ENCODE results near the gene SHC4.

Gene SHC4

GRCh38 chr15:48806151-48806550 lies 157.6 kb downstream of the SHC4 start:
- peak; percentile 54 to 72 for DNase-seq (ENCODE audit: low read depth in 2 of 2)
- no peak overlapping the region for H3K4me3 ChIP-seq (replicated peaks in 1 of 2; ENCODE audit: low read depth in 2 of 2, low read length in 2 of 2)
- no peak for TF ChIP-seq CTCF (IDR thresholded peaks at IDR 0.05; ENCODE audit: low read depth, low read length)

GRCh38 chr15:48805591-48805990 lies 158.1 kb downstream of the SHC4 start:
- peak in 1 of 2 donors; percentile 52 for DNase-seq (ENCODE audit: low read depth in 2 of 2)
- H3K4me3 ChIP-seq (replicated peaks in 1 of 2; ENCODE audit: low read depth in 2 of 2, low read length in 2 of 2): no peak overlapping the region
- no peak for TF ChIP-seq CTCF (IDR thresholded peaks at IDR 0.05; ENCODE audit: low read depth, low read length)

DNA sequence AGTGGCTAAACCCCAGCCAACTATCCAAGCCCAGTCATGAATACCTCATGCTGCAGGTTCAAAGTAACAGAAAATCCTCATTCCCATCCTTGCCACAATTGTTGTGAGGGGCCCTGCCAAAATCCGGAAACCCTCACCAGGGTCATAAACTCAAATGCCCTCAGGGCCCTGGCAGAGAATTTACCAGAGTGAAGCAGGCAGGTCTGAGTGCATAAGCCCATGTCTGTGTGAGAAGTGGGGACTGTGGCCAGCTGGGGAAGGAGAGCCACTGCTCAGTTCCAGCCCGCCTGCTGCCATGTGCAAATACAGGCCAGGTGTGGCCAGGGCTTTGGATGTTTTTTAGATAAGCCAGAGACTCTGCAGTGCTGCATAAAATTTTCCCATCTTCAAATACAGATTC lies 159.8 kb downstream of the SHC4 start:
- TF ChIP-seq CTCF (IDR thresholded peaks at IDR 0.05; ENCODE audit: low read depth, low read length): no peak
- DNase-seq (ENCODE audit: low read depth in 2 of 2): no peak
- no peak overlapping the region for H3K4me3 ChIP-seq (replicated peaks in 1 of 2; ENCODE audit: low read depth in 2 of 2, low read length in 2 of 2)

DNA sequence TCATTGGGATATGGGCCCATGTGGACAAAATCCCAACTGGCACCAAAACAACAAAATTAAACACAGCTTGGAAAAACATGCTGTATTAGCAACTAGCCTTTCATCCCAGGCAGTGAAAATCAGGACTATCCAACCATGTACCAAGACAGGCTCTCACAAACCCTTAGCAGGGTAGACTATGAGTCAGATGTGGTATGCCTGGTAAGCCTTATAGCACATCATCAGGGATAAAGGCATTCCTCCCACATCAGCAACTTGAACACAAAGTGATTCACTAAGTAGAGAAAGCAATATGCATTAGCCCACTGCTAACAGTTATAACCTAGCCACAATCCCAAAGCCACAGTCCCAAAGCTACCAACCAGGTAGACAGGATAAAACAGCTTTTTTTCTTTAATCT lies 160.9 kb downstream of the SHC4 start:
- no peak overlapping the region for H3K4me3 ChIP-seq (replicated peaks in 1 of 2; ENCODE audit: low read depth in 2 of 2, low read length in 2 of 2)
- TF ChIP-seq CTCF (IDR thresholded peaks at IDR 0.05; ENCODE audit: low read depth, low read length): no peak
- DNase-seq (ENCODE audit: low read depth in 2 of 2): peak; percentile 80 to 93

DNA sequence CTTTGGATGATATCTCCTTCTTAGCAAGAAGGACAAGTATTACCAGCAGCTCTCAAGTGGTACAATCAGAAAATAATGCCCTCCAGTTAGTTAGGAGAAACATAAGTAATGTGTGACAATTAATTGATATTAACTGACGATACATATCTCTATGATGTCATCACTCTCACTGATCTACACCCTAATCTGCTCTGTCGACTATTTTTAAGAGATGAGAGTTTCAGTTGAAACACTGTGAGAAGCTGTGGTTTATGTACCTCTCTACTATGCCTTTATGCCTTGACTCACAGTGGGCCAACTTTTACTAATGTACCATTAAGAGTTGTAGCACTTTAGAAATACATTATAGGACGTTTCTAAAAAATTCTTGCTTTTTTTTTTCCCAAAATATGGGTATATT lies 161.5 kb downstream of the SHC4 start:
- no peak for DNase-seq (ENCODE audit: low read depth in 2 of 2)
- TF ChIP-seq CTCF (IDR thresholded peaks at IDR 0.05; ENCODE audit: low read depth, low read length): no peak
- no peak overlapping the region for H3K4me3 ChIP-seq (replicated peaks in 1 of 2; ENCODE audit: low read depth in 2 of 2, low read length in 2 of 2)

DNA sequence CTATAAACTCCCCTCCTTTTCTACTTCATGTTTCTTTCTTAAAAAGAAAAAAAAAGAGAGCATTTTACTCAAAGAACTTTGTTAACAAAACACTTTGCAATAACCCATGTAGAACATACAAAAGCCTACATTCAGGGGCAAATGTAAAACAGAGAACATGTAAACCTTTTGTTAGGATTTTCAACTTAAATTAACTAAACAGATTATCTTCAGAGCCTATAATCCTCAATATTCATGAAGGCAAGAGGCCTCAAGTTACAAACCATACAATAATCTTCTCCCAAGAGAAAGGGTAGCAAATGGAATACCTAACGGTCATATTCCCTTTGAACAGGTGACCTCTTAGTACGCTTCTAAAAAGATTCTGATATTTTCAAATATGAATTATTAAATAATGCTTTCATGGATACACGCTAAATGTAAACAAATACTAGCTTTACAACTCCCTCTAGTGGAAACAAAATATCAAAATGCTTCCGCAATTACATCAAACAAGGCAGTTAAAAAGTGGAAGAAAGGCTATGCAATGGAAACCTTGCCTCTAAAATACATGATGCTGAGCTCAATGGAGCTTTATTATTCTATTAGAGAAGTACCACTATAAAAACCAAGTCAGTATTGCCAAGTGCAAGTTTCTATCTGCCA lies 162.8 kb downstream of the SHC4 start:
- peak; percentile 36 for TF ChIP-seq CTCF (IDR thresholded peaks at IDR 0.05; ENCODE audit: low read depth, low read length)
- no peak overlapping the region for H3K4me3 ChIP-seq (replicated peaks in 1 of 2; ENCODE audit: low read depth in 2 of 2, low read length in 2 of 2)
- DNase-seq (ENCODE audit: low read depth in 2 of 2): peak; percentile 72 to 78

DNA sequence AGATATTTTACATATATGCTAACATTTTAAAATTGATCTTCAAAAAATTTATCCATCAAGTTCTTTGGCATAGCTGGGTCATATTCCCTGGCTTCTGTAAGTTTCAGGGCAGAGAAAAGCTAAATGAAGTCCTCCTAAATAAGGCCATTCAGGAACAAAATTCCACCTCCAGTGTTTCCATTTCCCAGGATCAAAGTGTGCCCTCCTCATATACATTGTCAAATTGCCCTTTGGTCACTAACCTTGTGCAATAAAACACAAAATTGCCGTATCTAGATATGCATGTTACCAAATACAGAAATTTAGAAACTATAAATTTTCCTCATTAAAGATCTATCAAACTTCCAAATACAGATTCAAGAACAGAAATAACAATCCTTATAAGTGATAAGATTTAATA lies 163.5 kb downstream of the SHC4 start:
- TF ChIP-seq CTCF (IDR thresholded peaks at IDR 0.05; ENCODE audit: low read depth, low read length): no peak
- H3K4me3 ChIP-seq (replicated peaks in 1 of 2; ENCODE audit: low read depth in 2 of 2, low read length in 2 of 2): no peak overlapping the region
- no peak for DNase-seq (ENCODE audit: low read depth in 2 of 2)

Data from cardiac fibroblast (primary cell).